K562 (cell line): ENCODE measurements around the gene ILF3. TPM values are rescaled to one million over a fixed set of nuclear protein-coding genes. Genes with fewer than 3 reads are reported as not detected.

Experiments
- ATF6 ChIP-seq: sonication (generic); formaldehyde crosslinking; IDR thresholded peaks from 2 replicates; pipeline ENCODE4 v1.4.0; 2020; ENCODE audit warnings: mild to moderate bottlenecking, missing genetic modification reagents
- FOXA1 ChIP-seq: fragments of 450-650 bp; IDR thresholded peaks from 2 replicates; pipeline ENCODE4 v1.6.1; 2016; ENCODE audit warnings: mild to moderate bottlenecking, borderline replicate concordance
- GABPB2 ChIP-seq: fragments of 250-450 bp; sonication (Bioruptor Pico); conservative IDR thresholded peaks from 2 replicates; pipeline ENCODE4 v1.5.1; 2021; ENCODE audit warnings: mild to moderate bottlenecking
- PHF8 ChIP-seq: fragments of 200-600 bp; sonication (generic); IDR thresholded peaks from 2 replicates; pipeline ENCODE4 v1.6.1; 2012; ENCODE audit warnings: mixed run types, mild to moderate bottlenecking, inconsistent platforms, low read length, moderate library complexity, borderline replicate concordance
- POLR2G ChIP-seq: fragments of 200-400 bp; formaldehyde crosslinking; IDR thresholded peaks from 2 replicates; pipeline ENCODE4 v1.6.1; 2017; ENCODE audit warnings: low read depth, mild to moderate bottlenecking, antibody characterized with exemption, low read length, moderate library complexity
- RBFOX2 ChIP-seq: fragments of 200-400 bp; formaldehyde crosslinking; IDR thresholded peaks from 2 replicates; pipeline ENCODE4 v1.6.1; 2017; ENCODE audit warnings: low read depth, mild to moderate bottlenecking, low read length, moderate library complexity
- SMARCE1 ChIP-seq: fragments of 450-650 bp; IDR thresholded peaks from 2 replicates; pipeline ENCODE4 v1.7.1; 2016; ENCODE audit warnings: mild to moderate bottlenecking
- THAP7 ChIP-seq: fragments of 250-450 bp; sonication (Bioruptor Pico); IDR thresholded peaks from 2 replicates; pipeline ENCODE4 v1.5.0; 2021
- ZNF280A ChIP-seq: fragments of 450-650 bp; IDR thresholded peaks from 2 replicates; pipeline ENCODE4 v1.6.1; 2018; ENCODE audit warnings: mild to moderate bottlenecking, low read depth; ENCODE audit not compliant: partially characterized antibody
- ZNF609 ChIP-seq: sonication (generic); formaldehyde crosslinking; IDR thresholded peaks from 2 replicates; pipeline ENCODE4 v1.8.1; 2023; ENCODE audit warnings: missing genetic modification reagents, mild to moderate bottlenecking, borderline replicate concordance
- polyA plus RNA-seq, 8 experiments: library from polyadenylated mRNA; depleted of rRNA in 4 of 8; stranded (reverse) in 5 of 8; unstranded in 3 of 8; fragments of >200 nt; fragmentation: Nextera tagmentation in 2 of 8; fragmentation: Illumina TruSeq in 1 of 8; extraction: Ambion mirVana in 2 of 8; extraction: Trizol in 1 of 8; gene quantifications; 2 replicates each; pipeline versions ENCODE4 v1.2.1 to v1.2.3, GENCODE V29; 2011 to 2014; ENCODE audit warnings: inconsistent platforms in 1 of 8, missing spikeins in 1 of 8
- total RNA-seq, 7 experiments: library from RNA; depleted of rRNA in 6 of 7; stranded (reverse); fragments of >200 nt in 6 of 7; fragmentation: Illumina TruSeq in 2 of 7; extraction: Trizol in 2 of 7; gene quantifications; 2 replicates each; pipeline versions ENCODE4 v1.2.1 to v1.2.3, GENCODE V29; 2011 to 2021; ENCODE audit warnings: low replicate concordance in 1 of 7

ILF3 gene
- total and polyA plus RNA-seq, 9 of the 15 experiments (the other 6 are each of a cell fraction or from before 2014, with no cell fraction given): 26.0 to 453 (median 175) TPM

- 0 out of 2 replicates have a peak, but pooled peaks have one; percentile 71 for TF ChIP-seq ZNF609
- no peak for TF ChIP-seq SMARCE1
- no peak for TF ChIP-seq ATF6 (CRISPR knock-in tag)
- 0 out of 2 replicates have a peak, but pooled peaks have one; percentile 52 for TF ChIP-seq THAP7 (CRISPR knock-in tag)
- no peak for TF ChIP-seq GABPB2
- peak; percentile 86 for TF ChIP-seq RBFOX2
- TF ChIP-seq POLR2G: peak; percentile 80
- no peak for TF ChIP-seq ZNF280A
- TF ChIP-seq PHF8: peak; percentile 84; the same call in 1 of the 2 replicates
- TF ChIP-seq FOXA1: no peak
Observed at GRCh38 chr19:10718205-10719196, 64.4 kb downstream of the ILF3 start (continued).
